ENCODE data around the gene NHLH1. TPM values are rescaled to one million over a fixed set of nuclear protein-coding genes. Genes with fewer than 3 reads are reported as not detected.
A peak's percentile ranks its signal among the peaks of the same experiment; 100 is the strongest.

NHLH1 gene
- total and polyA plus RNA-seq, 10 of the 15 experiments (the other 5 are each of a cell fraction or from before 2014, with no cell fraction given) = 0.22 to 0.98 (median 0.43) TPM; not detected in 1

GRCh38 chr1:160346958-160347357, 19.9 kb upstream of the NHLH1 start:
- 23% methylated on average over 4 of the region's 4 CpGs for WGBS (ENCODE audit: insufficient coverage, insufficient replicate concordance, low lambda C conversion rate, missing lambda C conversion rate)
- peak overlapping the region; percentile 78 for H3K27ac ChIP-seq (ENCODE audit: control insufficient read depth, insufficient read depth)
- ATAC-seq = peak; percentile 71
- TF ChIP-seq IRF5 (IDR thresholded peaks at IDR 0.05; ENCODE audit: borderline replicate concordance) (no peak), BHLHE40 (IDR thresholded peaks at IDR 0.05; ENCODE audit: borderline replicate concordance in 1 of 2, low read depth in 2 of 2, low read length in 1 of 2) (peak; percentile 87 to 90), RAD51 (IDR thresholded peaks at IDR 0.05) (peak; percentile 83), BCLAF1 (IDR thresholded peaks at IDR 0.05) (no peak), IKZF1 (conservative IDR thresholded peaks at IDR 0.05) (0 out of 2 replicates have a peak, but pooled peaks have one; percentile 44), USF1 (IDR thresholded peaks at IDR 0.05; ENCODE audit: borderline replicate concordance, extremely low read length, insufficient read depth, low read depth, low read length) (peak; percentile 25), ASH2L (IDR thresholded peaks at IDR 0.05; ENCODE audit: borderline replicate concordance, low read depth) (no peak), SPI1 (IDR thresholded peaks at IDR 0.05; ENCODE audit: borderline replicate concordance, insufficient read depth, low read depth, low read length) (peak; percentile 97), RUNX3 (IDR thresholded peaks at IDR 0.05; ENCODE audit: low read length) (peak; percentile 42; the same call in 1 of the 2 replicates), USF2 (IDR thresholded peaks at IDR 0.05; ENCODE audit: borderline replicate concordance, low read depth, low read length) (peak; percentile 13; the same call in 1 of the 2 replicates), BCL11A (IDR thresholded peaks at IDR 0.05; ENCODE audit: low read depth, low read length) (0 out of 2 replicates have a peak, but pooled peaks have one; percentile 12), ELK1 (IDR thresholded peaks at IDR 0.05; ENCODE audit: low read depth, low read length) (no peak), FOS (IDR thresholded peaks at IDR 0.05; ENCODE audit: borderline replicate concordance, extremely low read depth, insufficient read length) (no peak)

More at GRCh38 chr1:160346958-160347357, 19.9 kb upstream of the NHLH1 start:
- no peaks in the 10 kb centered on the region for H4K20me1 ChIP-seq (ENCODE audit: control insufficient read depth, insufficient read depth)
- no peak overlapping the region; the same call in 1 of the 2 replicates for H2AFZ ChIP-seq (ENCODE audit: control insufficient read depth, low read depth, low read length)
- DNase-seq (ENCODE audit: low read depth, low spot score) = peak; percentile 46
- in situ Hi-C loops (cut with MboI) = loop anchor here (25.0 kb wide), 1 partner anchor 1310 kb away; no protein-coding TSS in a partner anchor
- no TSS peak for BruUV-seq (replicated peaks)
- H3K4me3 ChIP-seq = 0 out of 2 replicates have a peak overlapping the region, but pooled peaks have one; percentile 31
- intact Hi-C loops (cut with micrococcal nuclease; ENCODE audit: unreplicated experiment) = no loop called here
- peak overlapping the region; percentile 90 for H3K4me2 ChIP-seq (ENCODE audit: control insufficient read depth, insufficient read depth)
- peaks cover 53% of the 10 kb centered on the region for H3K79me2 ChIP-seq (ENCODE audit: control insufficient read depth, insufficient read depth, low read length)
- peaks cover 18 to 27% of the 10 kb centered on the region in 2 experiments for H3K36me3 ChIP-seq (ENCODE audit: control insufficient read depth in 2 of 2, insufficient read depth in 2 of 2, low read length in 1 of 2)
- no peaks in the 10 kb centered on the region for H3K27me3 ChIP-seq (replicated peaks in 1 of 2; ENCODE audit: control insufficient read depth in 2 of 2, insufficient read depth in 2 of 2, low read length in 1 of 2)
- peaks cover 20% of the 10 kb centered on the region for H3K4me1 ChIP-seq (ENCODE audit: control insufficient read depth, insufficient read depth, low read length)
- no peak for FAIRE-seq
- ChIA-PET RAD21 (ENCODE audit: unreplicated experiment) (interaction anchor here (0.7 to 1.8 kb wide), 4 partner anchors 29 to 262 kb away, joined by 3 to 11 read pairs (median 3); no protein-coding TSS in a partner anchor), CTCF (interaction anchor here (0.6 to 2.9 kb wide), 14 partner anchors 8 to 423 kb away, joined by 3 to 23 read pairs (median 4); no protein-coding TSS in a partner anchor), POLR2A (interaction anchor here (0.6 to 4.8 kb wide), 7 partner anchors 9 to 332 kb away, joined by 3 to 25 read pairs (median 4); no protein-coding TSS in a partner anchor), SMC1A (ENCODE audit: uncharacterized antibody, unreplicated experiment) (interaction anchor here (0.8 to 2.0 kb wide), 8 partner anchors 8 to 234 kb away, joined by 3 to 6 read pairs (median 4); no protein-coding TSS in a partner anchor)
- peak overlapping the region; percentile 42; the same call in 1 of the 2 replicates for H3K9ac ChIP-seq (ENCODE audit: control insufficient read depth, insufficient read depth, low read length)
- H3K9me3 ChIP-seq (replicated peaks; ENCODE audit: control insufficient read depth, insufficient read depth, low read length) = no peaks in the 10 kb centered on the region
